Endothelial cell of umbilical vein (primary cell): ENCODE measurements around the gene SMIM31. TPM values are rescaled to one million over a fixed set of nuclear protein-coding genes. Genes with fewer than 3 reads are reported as not detected.

Experiments
- BruUV-seq: library from RNA; stranded (reverse); fragments of 400-500 nt; replicated peaks from 2 replicates; lab custom pipeline; 2021; lab: Mats Ljungman, UMichigan
- CTCF ChIA-PET: fragments of 300-600, 350-600 bp; sonication (Branson Sonifier 250); formaldehyde crosslinking; loops from one replicate; lab custom pipeline; 2021; ENCODE audit warnings: antibody characterized with exemption, inconsistent platforms; lab: Charles Lee
- POLR2A ChIA-PET: fragments of 300-600, 350-600 bp; sonication (Branson Sonifier 250); formaldehyde crosslinking; loops from one replicate; lab custom pipeline; 2021; ENCODE audit warnings: antibody characterized with exemption, inconsistent platforms; lab: Charles Lee
- DNase-seq: peaks from one replicate; pipeline ENCODE4 v3.0.0-alpha.2; 2011; ENCODE audit warnings: low read depth, low spot score
- FAIRE-seq: peaks from 2 replicates; lab custom pipeline; 2011; peaks lifted over from hg19 to GRCh38; lab: Jason Lieb, UNC
- H2AFZ ChIP-seq: 2 replicates; pipeline ENCODE4 v1.6.0; 2012; ENCODE audit warnings: low read depth, low read length, control low read depth, inconsistent platforms
- H3K27ac ChIP-seq: 2 replicates; pipeline ENCODE4 v1.5.1; 2011; ENCODE audit warnings: low read depth, mild to moderate bottlenecking, control low read depth, low read length, moderate library complexity; ENCODE audit not compliant: insufficient read depth
- H3K27me3 ChIP-seq, 2 experiments: 2 replicates each; pipeline versions ENCODE4 v1.6.0 to v1.6.1; 2011; ENCODE audit warnings: low read length in 2 of 2, mixed read lengths in 1 of 2; ENCODE audit not compliant: control insufficient read depth in 2 of 2, insufficient read depth in 2 of 2
- H3K36me3 ChIP-seq, 2 experiments: 2 replicates in 1 of 2; 3 replicates in 1 of 2; pipeline ENCODE4 v1.5.1; 2011; ENCODE audit warnings: low read length in 2 of 2, mild to moderate bottlenecking in 1 of 2, moderate library complexity in 1 of 2; ENCODE audit not compliant: control insufficient read depth in 2 of 2, insufficient read depth in 2 of 2; ENCODE audit errors: extremely low read depth in 1 of 2
- H3K4me1 ChIP-seq: 3 replicates; pipeline ENCODE4 v1.5.1; 2011; ENCODE audit warnings: mild to moderate bottlenecking, low read length; ENCODE audit not compliant: control insufficient read depth, insufficient read depth; ENCODE audit errors: extremely low read depth
- H3K4me2 ChIP-seq: 2 replicates; pipeline ENCODE4 v1.6.1; 2011; ENCODE audit warnings: low read length, control low read depth, mixed read lengths; ENCODE audit not compliant: insufficient read depth
- H3K4me3 ChIP-seq, 3 experiments: fragments of 200-600 bp in 1 of 3; sonication (generic), shearing (Covaris generic) in 1 of 3; replicated peaks in 1 of 3; 2 replicates each; pipeline ENCODE4 v1.5.1; 2011 to 2016; ENCODE audit warnings: control low read depth in 3 of 3, low read length in 3 of 3, mild to moderate bottlenecking in 2 of 3, inconsistent platforms in 1 of 3, low read depth in 1 of 3, moderate library complexity in 1 of 3; ENCODE audit not compliant: insufficient read depth in 1 of 3
- H3K79me2 ChIP-seq: 2 replicates; pipeline ENCODE4 v1.6.0; 2012; ENCODE audit warnings: low read length, inconsistent platforms; ENCODE audit not compliant: control insufficient read depth, insufficient read depth
- H3K9ac ChIP-seq: replicated peaks from 2 replicates; pipeline ENCODE3; 2011; ENCODE audit warnings: low read length, control low read depth; ENCODE audit not compliant: insufficient read depth; ENCODE audit errors: extremely low read depth
- H3K9me1 ChIP-seq: replicated peaks from 3 replicates; pipeline ENCODE4 v1.6.0; 2011; ENCODE audit warnings: mild to moderate bottlenecking, low read length; ENCODE audit not compliant: control insufficient read depth, insufficient read depth; ENCODE audit errors: extremely low read depth
- H3K9me3 ChIP-seq: replicated peaks from 2 replicates; pipeline ENCODE4 v1.5.1; 2012; ENCODE audit warnings: low read length, inconsistent platforms; ENCODE audit not compliant: control insufficient read depth, insufficient read depth
- H4K20me1 ChIP-seq: replicated peaks from 2 replicates; pipeline ENCODE3; 2011; ENCODE audit warnings: mild to moderate bottlenecking, low read length; ENCODE audit not compliant: control insufficient read depth, insufficient read depth; ENCODE audit errors: extremely low read depth
- CTCF ChIP-seq, 2 donors: IDR thresholded peaks; 1 replicate in 1 of 2; 2 replicates in 1 of 2; pipeline ENCODE4 v1.5.1; 2011; ENCODE audit warnings: low read length in 2 of 2, mild to moderate bottlenecking in 2 of 2, moderate library complexity in 2 of 2, control low read depth in 1 of 2, inconsistent platforms in 1 of 2, low read depth in 1 of 2; ENCODE audit not compliant: insufficient read depth in 1 of 2; ENCODE audit errors: extremely low read depth in 1 of 2
- EZH2 ChIP-seq: IDR thresholded peaks from 2 replicates; pipeline ENCODE4 v1.6.1; 2012; ENCODE audit warnings: borderline replicate concordance, low read depth, mild to moderate bottlenecking, moderate library complexity, low read length, inconsistent platforms; ENCODE audit not compliant: severe bottlenecking
- FOS ChIP-seq: IDR thresholded peaks from 2 replicates; pipeline ENCODE4 v1.6.1; 2011; ENCODE audit warnings: mild to moderate bottlenecking, low read length, moderate library complexity, borderline replicate concordance; ENCODE audit not compliant: insufficient read depth
- GATA2 ChIP-seq: IDR thresholded peaks from 2 replicates; pipeline ENCODE4 v1.7.0; 2011; ENCODE audit warnings: low read depth, mild to moderate bottlenecking, moderate library complexity, mixed read lengths, low read length; ENCODE audit not compliant: insufficient read length, insufficient read depth
- JUN ChIP-seq: IDR thresholded peaks from 2 replicates; pipeline ENCODE4 v1.6.1; 2011; ENCODE audit warnings: borderline replicate concordance, low read depth; ENCODE audit not compliant: insufficient read length, insufficient read depth
- MAX ChIP-seq: IDR thresholded peaks from 2 replicates; pipeline ENCODE4 v1.6.1; 2011; ENCODE audit not compliant: insufficient read depth, insufficient read length
- MYC ChIP-seq: IDR thresholded peaks from one replicate; pipeline ENCODE4 v1.6.1; 2011; ENCODE audit warnings: mild to moderate bottlenecking, low read depth, low read length
- POLR2A ChIP-seq: IDR thresholded peaks from 2 replicates; pipeline ENCODE4 v1.6.1; 2012; ENCODE audit warnings: low read depth, mild to moderate bottlenecking, control low read depth, low read length
- POLR2AphosphoS5 ChIP-seq: IDR thresholded peaks from 2 replicates; pipeline ENCODE4 v1.6.1; 2012; ENCODE audit warnings: low read depth, mild to moderate bottlenecking, control low read depth, low read length, moderate library complexity; ENCODE audit not compliant: insufficient read depth
- dilution Hi-C: fragments of 300-500 bp; cut with MboI; formaldehyde crosslinking; loops from one replicate; pipeline ENCODE4 v1.15.0; 2019; ENCODE audit warnings: low sequenced_read_pairs; ENCODE audit not compliant: extremely low pct_ligation_motif_present
- intact Hi-C: fragments of 100-400 bp; cut with micrococcal nuclease; formaldehyde crosslinking; loops from one replicate; pipeline ENCODE4 v1.10.0; 2022
- polyA plus RNA-seq, 4 experiments: library from polyadenylated mRNA; depleted of rRNA in 3 of 4; stranded (reverse) in 3 of 4; unstranded in 1 of 4; fragments of >200 nt; gene quantifications; 2 replicates each; pipeline versions ENCODE4 v1.2.1 to v1.2.3, GENCODE V29; 2011 to 2012; ENCODE audit warnings: missing spikeins in 1 of 4
- total RNA-seq: library from RNA; stranded (reverse); gene quantifications from 2 replicates; pipeline ENCODE4 v1.2.3, GENCODE V29; 2021

SMIM31 gene
- total and polyA plus RNA-seq, 2 donors (not counting 3 experiments of a cell fraction or from before 2014, with no cell fraction given): not detected

- no peak overlapping the region for H3K9ac ChIP-seq
- FAIRE-seq (no peak), DNase-seq (no peak)
- no TSS peak for BruUV-seq
- no peaks in the 10 kb centered on the region for H3K9me1 ChIP-seq
- no peak overlapping the region for H3K4me3 ChIP-seq
- no peaks in the 10 kb centered on the region for H4K20me1 ChIP-seq
- dilution Hi-C loops: no loop called here
- TF ChIP-seq POLR2A (no peak), CTCF (IDR thresholded peaks at IDR 0.05; ENCODE audit: extremely low read depth in 1 of 2, insufficient read depth in 1 of 2, low read depth in 1 of 2, low read length in 2 of 2) (no peak), MYC (no peak), MAX (no peak), POLR2AphosphoS5 (no peak), JUN (no peak), GATA2 (no peak), FOS (no peak), EZH2 (no peak)
- H2AFZ ChIP-seq: no peak overlapping the region
- no peaks in the 10 kb centered on the region for H3K9me3 ChIP-seq
- intact Hi-C loops: no loop called here
- no peak overlapping the region for H3K4me2 ChIP-seq
- H3K27me3 ChIP-seq: no peaks in the 10 kb centered on the region
- H3K79me2 ChIP-seq: no peaks in the 10 kb centered on the region
- H3K27ac ChIP-seq: no peak overlapping the region
- CTCF ChIA-PET: no interaction called here
- H3K36me3 ChIP-seq: no peaks in the 10 kb centered on the region
- POLR2A ChIA-PET: no interaction called here
- no peaks in the 10 kb centered on the region for H3K4me1 ChIP-seq
These were observed 11.2 kb downstream of the SMIM31 start for GRCh38 chr4:164765096-164765495.
